Keratinocyte (primary cell): ENCODE measurements around the gene LARGE1. TPM values are rescaled to one million over a fixed set of nuclear protein-coding genes. Genes with fewer than 3 reads are reported as not detected.

ENCODE experiments used
- DNase-seq: peaks from one replicate; pipeline ENCODE4 v3.0.0-alpha.2; 2011; ENCODE audit warnings: low read depth, missing footprints, low spot score
- FAIRE-seq: peaks from 2 replicates; lab custom pipeline; 2011; peaks lifted over from hg19 to GRCh38; lab: Jason Lieb, UNC
- H2AFZ ChIP-seq: 2 replicates; pipeline ENCODE4 v1.6.0; 2012; ENCODE audit warnings: low read length, control low read depth, inconsistent platforms; ENCODE audit not compliant: control insufficient read depth
- H3K27ac ChIP-seq: 2 replicates; pipeline ENCODE4 v1.5.1; 2011; ENCODE audit warnings: low read length; ENCODE audit not compliant: control insufficient read depth, insufficient read depth
- H3K27me3 ChIP-seq: 3 replicates; pipeline ENCODE4 v1.6.0; 2011; ENCODE audit warnings: low read length; ENCODE audit not compliant: control insufficient read depth, insufficient read depth; ENCODE audit errors: extremely low read depth
- H3K36me3 ChIP-seq, 2 experiments: 2 replicates in 1 of 2; 3 replicates in 1 of 2; pipeline ENCODE4 v1.5.1; 2011; ENCODE audit warnings: low read length in 2 of 2, mild to moderate bottlenecking in 1 of 2; ENCODE audit not compliant: control insufficient read depth in 2 of 2, insufficient read depth in 2 of 2; ENCODE audit errors: extremely low read depth in 1 of 2
- H3K4me1 ChIP-seq: 3 replicates; pipeline ENCODE4 v1.5.1; 2011; ENCODE audit warnings: low read length; ENCODE audit not compliant: control insufficient read depth, insufficient read depth; ENCODE audit errors: extremely low read depth
- H3K4me2 ChIP-seq: 3 replicates; pipeline ENCODE4 v1.6.0; 2011; ENCODE audit warnings: low read depth, low read length; ENCODE audit not compliant: control insufficient read depth, insufficient read depth; ENCODE audit errors: extremely low read depth
- H3K4me3 ChIP-seq, 3 experiments: fragments of 200-600 bp in 1 of 3; sonication (generic) in 1 of 3; 2 replicates in 2 of 3; 3 replicates in 1 of 3; pipeline ENCODE4 v1.5.1; 2011 to 2016; ENCODE audit warnings: low read length in 3 of 3, mild to moderate bottlenecking in 3 of 3, control low read depth in 2 of 3, inconsistent platforms in 1 of 3, low read depth in 1 of 3, mixed read lengths in 1 of 3, mixed run types in 1 of 3, moderate library complexity in 1 of 3; ENCODE audit not compliant: control insufficient read depth in 2 of 3, insufficient read depth in 2 of 3; ENCODE audit errors: extremely low read depth in 1 of 3
- H3K79me2 ChIP-seq: 2 replicates; pipeline ENCODE4 v1.6.0; 2012; ENCODE audit warnings: low read length; ENCODE audit not compliant: control insufficient read depth, insufficient read depth
- H3K9ac ChIP-seq: 3 replicates; pipeline ENCODE4 v1.6.0; 2011; ENCODE audit warnings: low read length; ENCODE audit not compliant: control insufficient read depth, insufficient read depth; ENCODE audit errors: extremely low read depth
- H3K9me1 ChIP-seq: 3 replicates; pipeline ENCODE4 v1.6.0; 2011; ENCODE audit warnings: low read length; ENCODE audit not compliant: control insufficient read depth, insufficient read depth; ENCODE audit errors: extremely low read depth
- H3K9me3 ChIP-seq: 2 replicates; pipeline ENCODE4 v1.5.1; 2012; ENCODE audit warnings: low read depth, low read length; ENCODE audit not compliant: control insufficient read depth
- H4K20me1 ChIP-seq: 3 replicates; pipeline ENCODE4 v1.6.0; 2011; ENCODE audit warnings: low read length; ENCODE audit not compliant: control insufficient read depth, insufficient read depth; ENCODE audit errors: extremely low read depth
- CTCF ChIP-seq, 3 experiments: IDR thresholded peaks in 1 of 3; conservative IDR thresholded peaks in 1 of 3; optimal IDR thresholded peaks in 1 of 3; 2 replicates in 2 of 3; 3 replicates in 1 of 3; pipeline versions ENCODE3 to v1.5.1; 2011; ENCODE audit warnings: low read length in 3 of 3, mild to moderate bottlenecking in 3 of 3, moderate library complexity in 2 of 3, control low read depth in 1 of 3, inconsistent platforms in 1 of 3; ENCODE audit not compliant: insufficient read depth in 2 of 3; ENCODE audit errors: extremely low read depth in 1 of 3
- EZH2 ChIP-seq: IDR thresholded peaks from one replicate; pipeline ENCODE4 v1.6.1; 2012; ENCODE audit warnings: inconsistent platforms, mild to moderate bottlenecking, low read length, moderate library complexity
- dilution Hi-C: fragments of 300-500 bp; cut with MboI; formaldehyde crosslinking; loops from one replicate; pipeline ENCODE4 v1.7.0; 2020; ENCODE audit warnings: low sequenced_read_pairs; ENCODE audit not compliant: extremely low pct_ligation_motif_present
- polyA plus RNA-seq, 5 experiments: library from polyadenylated mRNA; depleted of rRNA in 3 of 5; stranded (reverse) in 3 of 5; stranded (forward) in 1 of 5; unstranded in 1 of 5; fragments of >200 nt; gene quantifications; 1 replicate in 1 of 5; 2 replicates in 3 of 5; 3 replicates in 1 of 5; pipeline versions ENCODE4 v1.2.1 to v1.2.3, GENCODE V29; 2011 to 2012; ENCODE audit warnings: missing spikeins in 2 of 5, low read depth in 1 of 5, low replicate concordance in 1 of 5

LARGE1 gene
- polyA plus RNA-seq, 1 donor (not counting 4 experiments of a cell fraction or from before 2014, with no cell fraction given): 4.5 TPM

DNA sequence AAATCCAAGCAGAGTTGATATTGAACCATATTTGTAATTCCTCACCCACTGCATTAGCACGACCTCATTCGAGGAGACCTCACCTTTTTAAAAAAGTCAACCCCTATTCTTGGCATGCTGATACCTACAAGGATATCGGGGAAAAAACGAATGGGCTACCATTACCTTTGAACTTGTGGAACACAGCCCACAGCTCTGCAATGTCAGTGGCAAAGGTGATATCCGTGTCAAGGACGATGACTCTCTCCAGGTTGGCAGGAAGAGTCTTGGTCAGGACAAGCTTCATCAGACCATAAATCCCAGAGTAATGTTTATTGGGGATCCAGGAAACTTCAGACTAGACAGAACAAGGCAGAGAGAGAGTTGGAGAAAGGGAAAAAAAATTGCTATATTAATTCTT is 355.6 kb downstream of the LARGE1 start:
- no peaks in the 10 kb centered on the region for H3K27me3 ChIP-seq
- no peaks in the 10 kb centered on the region for H3K4me1 ChIP-seq
- H3K4me2 ChIP-seq: no peak overlapping the region
- H3K4me3 ChIP-seq: no peak overlapping the region
- H3K9me1 ChIP-seq: no peaks in the 10 kb centered on the region
- no peak overlapping the region for H2AFZ ChIP-seq
- H3K9me3 ChIP-seq: no peaks in the 10 kb centered on the region
- FAIRE-seq (no peak), DNase-seq (no peak)
- no peaks in the 10 kb centered on the region for H3K36me3 ChIP-seq
- H3K27ac ChIP-seq: no peak overlapping the region
- H4K20me1 ChIP-seq: no peaks in the 10 kb centered on the region
- dilution Hi-C loops: no loop called here
- H3K79me2 ChIP-seq: no peaks in the 10 kb centered on the region
- TF ChIP-seq CTCF (optimal IDR thresholded peaks at IDR 0.05 in 1 of 3, IDR thresholded peaks at IDR 0.05 in 1 of 3, conservative IDR thresholded peaks at IDR 0.05 in 1 of 3; ENCODE audit: extremely low read depth in 1 of 3, insufficient read depth in 2 of 3, low read length in 3 of 3): no peak
- no peak for TF ChIP-seq EZH2
- H3K9ac ChIP-seq: no peak overlapping the region

DNA sequence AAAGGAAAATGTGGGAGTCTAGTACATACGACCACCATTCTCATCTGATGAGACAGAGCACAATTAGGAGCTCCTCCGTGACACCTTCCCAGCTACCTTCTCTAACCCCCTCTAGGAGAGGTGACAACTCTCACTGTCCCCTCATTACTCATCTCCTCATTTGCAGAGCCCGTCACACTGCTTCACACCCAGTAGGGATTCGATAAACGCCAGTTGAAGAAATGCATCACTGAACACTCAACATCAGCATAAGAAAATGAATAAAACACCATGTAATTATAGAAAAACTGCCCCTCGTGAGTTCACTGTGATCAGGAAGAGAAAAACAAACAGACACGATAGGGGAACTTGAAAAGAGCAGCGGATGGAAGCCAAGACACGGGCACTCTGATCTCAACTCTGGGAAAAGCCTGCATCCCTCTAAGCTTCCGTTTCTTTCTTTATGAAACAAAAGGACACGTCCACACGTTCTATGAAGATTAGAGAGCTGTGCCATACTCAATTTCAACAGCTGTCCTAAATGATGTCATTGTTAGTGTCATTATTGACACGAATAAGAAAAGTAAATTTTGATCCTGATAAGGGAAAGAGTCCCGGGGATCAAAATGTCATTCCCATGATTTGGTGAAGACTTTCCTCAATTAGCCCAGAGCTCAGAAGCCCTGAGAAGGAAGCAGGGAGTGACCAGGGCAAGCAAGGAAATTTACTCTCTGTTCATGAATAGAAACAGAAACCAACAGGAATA is 356.9 kb downstream of the LARGE1 start:
- Histone ChIP-seq H4K20me1 (no peaks in the 10 kb centered on the region), H3K4me3 (no peak overlapping the region), H3K36me3 (no peaks in the 10 kb centered on the region), H2AFZ (no peak overlapping the region), H3K9me1 (no peaks in the 10 kb centered on the region), H3K27me3 (no peaks in the 10 kb centered on the region), H3K4me1 (no peaks in the 10 kb centered on the region), H3K9ac (no peak overlapping the region), H3K27ac (no peak overlapping the region), H3K4me2 (no peak overlapping the region), H3K79me2 (no peaks in the 10 kb centered on the region), H3K9me3 (no peaks in the 10 kb centered on the region)
- dilution Hi-C loops: no loop called here
- TF ChIP-seq EZH2 (no peak), CTCF (optimal IDR thresholded peaks at IDR 0.05 in 1 of 3, IDR thresholded peaks at IDR 0.05 in 1 of 3, conservative IDR thresholded peaks at IDR 0.05 in 1 of 3; ENCODE audit: extremely low read depth in 1 of 3, insufficient read depth in 2 of 3, low read length in 3 of 3) (no peak)
- no peak for DNase-seq
- FAIRE-seq: no peak
